ENCODE data around the gene GOLGA6L9.
"Not testable (repeated sequence)": the region's sequence is repeated elsewhere in the genome, so short reads cannot be mapped to it uniquely, and the experiment has no call there.

GOLGA6L9 gene

DNA sequence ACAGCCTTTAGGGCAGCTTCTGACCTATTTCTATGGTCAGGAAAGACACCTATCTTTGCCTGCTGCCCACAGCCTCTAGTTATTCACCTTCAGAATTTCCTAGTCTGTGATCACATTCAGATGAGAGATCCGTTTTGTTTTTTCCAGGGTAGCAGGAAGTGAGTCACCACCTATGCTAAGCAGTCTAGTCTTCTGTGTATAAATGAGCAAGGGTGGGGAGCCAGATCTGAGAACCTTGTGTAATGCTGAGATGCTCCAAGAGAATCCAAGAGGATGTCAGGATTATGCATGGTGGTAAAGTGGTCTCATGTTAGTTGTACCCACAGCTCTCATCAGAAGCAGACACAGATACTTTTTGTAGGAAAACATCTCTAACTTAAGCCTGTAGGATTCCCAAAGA is 8.7 kb upstream of the GOLGA6L9 start:
- DNase-seq (ENCODE audit: extremely low read depth, low read depth), result not testable (repeated sequence)

DNA sequence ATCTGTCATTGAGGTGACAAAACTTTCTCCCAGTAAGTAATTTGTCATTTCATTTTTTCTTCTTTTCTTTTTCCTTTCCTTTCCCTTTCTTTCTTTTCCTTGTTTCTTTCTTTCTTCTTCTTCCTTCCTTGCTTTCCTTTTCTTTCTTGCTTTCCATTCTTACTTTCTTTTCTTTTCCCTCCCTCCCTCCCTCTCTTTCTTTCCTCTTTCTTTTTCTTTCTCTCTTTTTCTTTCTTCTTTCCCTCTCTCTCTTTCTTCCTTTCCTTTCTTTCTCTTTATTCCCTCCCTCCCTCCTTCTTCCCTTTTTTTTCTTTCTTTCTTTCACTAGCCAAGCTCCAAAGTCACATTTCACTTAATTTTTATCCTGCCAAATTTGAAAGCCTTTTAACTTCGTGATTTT is 2.5 kb upstream of the GOLGA6L9 start:
- DNase-seq (ENCODE audit: extremely low read depth, low read depth), result not testable (repeated sequence)

DNA sequence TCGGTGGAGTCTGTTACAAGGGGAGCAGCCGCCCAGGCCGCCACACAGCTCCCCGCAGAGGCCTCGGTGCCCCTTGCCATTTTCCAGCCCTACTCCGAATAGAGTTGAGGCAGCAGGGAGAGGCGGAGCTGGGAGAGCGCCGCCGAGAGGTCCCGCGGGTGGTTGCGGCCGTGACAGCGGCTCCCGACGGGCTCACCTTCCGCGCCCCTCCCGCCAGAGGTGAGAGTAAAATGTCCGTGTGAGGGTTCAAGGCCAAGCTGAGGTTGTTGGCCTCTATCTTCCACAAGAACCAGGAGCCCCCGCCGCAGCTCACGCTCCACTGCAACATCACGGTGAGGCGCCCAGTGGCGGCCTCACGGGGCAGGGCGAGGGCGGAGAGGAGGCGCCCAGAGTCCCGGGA is 15.8 kb downstream of the GOLGA6L9 start:
- TF ChIP-seq, protein P1, sequence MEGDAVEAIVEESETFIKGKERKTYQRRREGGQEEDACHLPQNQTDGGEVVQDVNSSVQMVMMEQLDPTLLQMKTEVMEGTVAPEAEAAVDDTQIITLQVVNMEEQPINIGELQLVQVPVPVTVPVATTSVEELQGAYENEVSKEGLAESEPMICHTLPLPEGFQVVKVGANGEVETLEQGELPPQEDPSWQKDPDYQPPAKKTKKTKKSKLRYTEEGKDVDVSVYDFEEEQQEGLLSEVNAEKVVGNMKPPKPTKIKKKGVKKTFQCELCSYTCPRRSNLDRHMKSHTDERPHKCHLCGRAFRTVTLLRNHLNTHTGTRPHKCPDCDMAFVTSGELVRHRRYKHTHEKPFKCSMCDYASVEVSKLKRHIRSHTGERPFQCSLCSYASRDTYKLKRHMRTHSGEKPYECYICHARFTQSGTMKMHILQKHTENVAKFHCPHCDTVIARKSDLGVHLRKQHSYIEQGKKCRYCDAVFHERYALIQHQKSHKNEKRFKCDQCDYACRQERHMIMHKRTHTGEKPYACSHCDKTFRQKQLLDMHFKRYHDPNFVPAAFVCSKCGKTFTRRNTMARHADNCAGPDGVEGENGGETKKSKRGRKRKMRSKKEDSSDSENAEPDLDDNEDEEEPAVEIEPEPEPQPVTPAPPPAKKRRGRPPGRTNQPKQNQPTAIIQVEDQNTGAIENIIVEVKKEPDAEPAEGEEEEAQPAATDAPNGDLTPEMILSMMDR (IDR thresholded peaks at IDR 0.05; ENCODE audit: low read depth, low read length), result peak; percentile 11; the same call in 1 of the 2 replicates
- not testable (repeated sequence) for DNase-seq (ENCODE audit: extremely low read depth, low read depth)

DNA sequence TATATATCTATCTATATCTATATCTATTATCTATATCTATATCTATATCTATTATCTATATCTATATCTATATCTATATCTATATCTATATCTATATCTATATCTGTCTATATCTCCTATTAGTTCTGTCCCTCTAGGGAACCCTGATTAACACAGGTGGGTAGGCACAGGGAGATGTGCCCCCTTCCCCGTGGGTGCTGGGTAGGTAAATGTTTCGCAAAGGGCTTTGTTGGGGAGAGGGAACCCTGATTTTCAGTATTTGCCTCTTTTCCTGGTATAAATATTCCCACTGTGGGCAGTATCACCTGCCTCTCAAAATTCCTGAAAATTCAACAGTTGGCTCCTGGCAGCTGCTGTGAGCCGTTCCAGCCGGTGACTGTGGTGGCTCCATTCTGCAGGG is 27.7 kb downstream of the GOLGA6L9 start:
- not testable (repeated sequence) for DNase-seq (ENCODE audit: extremely low read depth, low read depth)

DNA sequence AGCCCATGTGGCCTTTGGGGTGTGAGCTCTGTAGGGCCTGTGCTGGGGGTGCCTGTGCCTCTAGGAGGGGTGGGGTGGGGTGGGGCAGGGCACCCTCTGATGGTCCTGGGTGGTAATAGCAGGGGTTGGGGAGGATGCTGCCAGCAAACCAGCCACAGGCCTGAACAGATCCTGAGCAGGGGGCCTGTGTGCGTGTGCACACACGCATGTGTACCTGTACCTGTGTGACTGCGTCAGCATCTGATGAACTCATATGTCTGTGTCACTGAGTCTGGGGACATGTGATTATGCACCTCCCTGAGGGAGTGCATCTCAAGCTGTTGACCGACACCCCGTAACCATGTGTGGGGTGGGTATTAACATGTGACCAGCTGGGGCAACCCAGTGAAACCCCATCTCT is 36.0 kb downstream of the GOLGA6L9 start:
- DNase-seq (ENCODE audit: extremely low read depth, low read depth), result not testable (repeated sequence)

DNA sequence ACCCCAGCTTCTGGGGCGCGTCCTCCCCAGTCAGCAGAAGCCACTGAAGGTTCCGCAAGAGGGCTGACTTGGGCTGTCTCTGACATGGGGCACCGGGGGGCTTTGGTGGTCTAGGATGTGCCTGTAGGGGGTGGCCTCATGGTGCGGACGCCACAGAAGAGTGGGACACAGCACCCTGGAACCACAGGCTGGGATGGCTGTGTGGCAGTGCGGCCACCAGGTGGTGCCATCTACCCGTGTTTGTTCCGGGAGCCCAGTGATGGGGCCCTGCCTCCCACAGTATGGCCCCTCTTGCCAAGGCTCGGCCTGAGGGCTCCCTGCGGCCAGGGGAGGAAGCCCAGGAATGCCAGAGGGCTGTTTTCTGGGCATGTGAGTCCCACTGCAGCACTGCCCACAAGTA is 38.6 kb downstream of the GOLGA6L9 start:
- not testable (repeated sequence) for DNase-seq (ENCODE audit: extremely low read depth, low read depth)

DNA sequence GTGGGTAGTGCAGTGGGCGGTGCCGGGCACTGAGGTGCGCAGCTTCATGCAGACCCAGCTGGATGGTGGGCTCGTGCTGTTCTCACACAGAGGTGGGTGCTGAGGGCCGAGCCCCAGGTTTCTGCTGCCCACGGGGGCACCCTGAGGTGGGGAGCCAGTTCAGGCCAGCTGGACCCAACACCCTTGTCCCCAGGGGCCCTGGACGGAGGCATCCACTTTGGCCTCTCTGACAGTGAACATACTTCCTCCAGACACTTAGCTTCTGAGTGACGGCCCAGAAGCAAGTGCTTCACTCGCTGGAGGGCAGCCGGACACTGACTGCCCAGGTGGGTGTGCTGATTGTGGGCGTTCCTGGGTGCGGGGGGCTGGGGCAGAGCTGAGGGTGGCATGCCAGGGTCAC is 39.8 kb downstream of the GOLGA6L9 start:
- not testable (repeated sequence) for DNase-seq (ENCODE audit: extremely low read depth, low read depth)

DNA sequence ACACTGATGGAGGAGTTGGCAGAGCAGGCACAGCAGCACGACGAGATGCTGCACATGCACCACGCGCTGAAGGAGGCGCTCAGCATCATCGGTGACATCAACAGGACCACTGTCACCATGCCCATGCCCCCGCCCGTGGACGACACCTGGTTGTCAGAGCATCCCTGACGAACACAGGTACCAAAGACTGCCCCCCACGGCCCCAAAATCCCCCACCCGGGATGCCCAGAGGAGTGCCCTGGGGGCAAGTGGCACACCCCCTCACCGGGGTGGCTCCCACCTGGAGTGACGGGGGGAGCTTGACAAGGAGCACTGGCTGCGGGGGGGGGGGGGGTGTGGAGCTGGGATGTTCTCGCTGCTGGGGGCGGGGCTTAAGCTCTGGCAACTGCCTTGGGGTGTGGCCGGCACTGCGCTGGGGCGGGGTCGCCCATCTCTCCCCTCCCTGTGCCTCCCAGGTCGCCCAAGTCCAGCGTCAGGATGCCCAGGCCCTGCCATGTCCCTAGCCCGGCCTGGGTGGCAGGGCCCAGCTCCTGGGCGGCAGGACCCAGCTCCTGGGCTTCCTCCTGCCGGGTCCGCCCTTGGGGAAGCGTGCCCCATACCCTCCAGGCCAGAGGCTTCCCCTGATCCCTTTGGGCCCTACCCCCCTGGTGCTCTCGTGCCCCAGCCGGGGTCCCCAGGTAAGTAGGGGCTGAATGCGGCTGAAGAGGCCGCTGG is 42.8 kb downstream of the GOLGA6L9 start:
- not testable (repeated sequence) for DNase-seq (ENCODE audit: extremely low read depth, low read depth)

DNA sequence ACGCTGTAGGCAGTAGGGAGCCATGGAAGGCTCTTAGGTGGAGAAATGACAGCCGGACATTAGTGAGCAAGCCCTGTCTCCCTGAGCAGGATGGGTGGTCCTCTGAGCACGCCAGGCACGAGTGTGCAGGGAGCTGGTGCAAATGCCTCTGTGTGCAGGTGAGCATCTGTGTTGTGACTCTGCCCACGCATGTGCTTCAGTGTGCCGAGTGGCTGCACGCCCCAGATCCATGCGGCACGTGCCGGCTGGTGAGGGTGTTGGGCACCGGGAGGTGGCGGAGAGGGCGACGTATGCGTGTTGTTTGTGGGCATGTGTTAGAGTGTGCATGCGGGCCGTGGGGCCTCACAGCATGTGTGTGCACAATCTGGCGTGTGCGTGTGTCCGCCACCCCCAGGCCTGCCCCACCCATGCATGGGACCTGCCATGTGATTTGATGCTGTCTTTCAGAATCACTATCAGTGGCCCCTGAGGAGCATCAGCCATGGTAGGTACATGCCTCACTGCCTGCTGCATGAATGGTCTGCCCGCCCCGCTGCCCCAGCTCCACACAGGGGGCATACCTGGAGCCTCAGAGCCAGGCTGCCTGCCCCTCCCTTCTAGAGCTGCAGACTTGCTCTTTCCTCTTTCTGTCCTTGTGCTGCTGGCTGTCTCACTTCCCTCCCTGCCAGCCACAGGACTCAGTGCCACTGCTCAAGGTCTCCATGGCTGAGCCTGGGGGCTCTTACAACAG is 45.1 kb downstream of the GOLGA6L9 start:
- DNase-seq (ENCODE audit: extremely low read depth, low read depth), result not testable (repeated sequence)

DNA sequence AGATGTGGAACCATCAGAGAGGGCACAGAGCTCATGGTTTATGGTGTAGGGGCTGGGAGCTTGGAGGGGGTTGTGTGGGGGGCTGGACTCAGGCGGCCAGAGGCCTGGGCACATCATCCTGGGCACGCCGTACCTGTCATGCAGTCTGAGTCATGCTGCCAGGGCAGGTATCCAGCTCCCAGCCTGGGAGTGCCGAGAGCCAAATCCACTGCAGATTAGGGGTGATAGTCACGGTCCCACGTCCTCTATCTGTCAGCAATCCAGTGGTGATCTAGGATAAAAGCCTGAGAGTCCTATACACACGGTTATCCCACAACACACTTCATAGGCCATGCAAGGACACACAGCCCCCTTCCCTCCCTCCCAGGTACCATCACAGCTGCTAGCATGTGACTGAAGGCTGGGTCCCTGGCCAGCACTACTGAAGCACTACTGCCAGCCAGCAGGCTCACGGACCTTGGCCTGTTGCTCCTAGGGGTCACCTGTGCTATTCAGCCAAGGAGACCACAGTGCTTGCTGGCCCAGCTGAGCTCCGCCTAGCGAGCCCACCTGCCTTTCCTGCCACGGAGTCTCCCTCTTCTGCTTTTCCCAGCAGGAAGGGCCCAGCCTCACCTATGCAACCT is 45.8 kb downstream of the GOLGA6L9 start:
- DNase-seq (ENCODE audit: extremely low read depth, low read depth), result not testable (repeated sequence)

DNA sequence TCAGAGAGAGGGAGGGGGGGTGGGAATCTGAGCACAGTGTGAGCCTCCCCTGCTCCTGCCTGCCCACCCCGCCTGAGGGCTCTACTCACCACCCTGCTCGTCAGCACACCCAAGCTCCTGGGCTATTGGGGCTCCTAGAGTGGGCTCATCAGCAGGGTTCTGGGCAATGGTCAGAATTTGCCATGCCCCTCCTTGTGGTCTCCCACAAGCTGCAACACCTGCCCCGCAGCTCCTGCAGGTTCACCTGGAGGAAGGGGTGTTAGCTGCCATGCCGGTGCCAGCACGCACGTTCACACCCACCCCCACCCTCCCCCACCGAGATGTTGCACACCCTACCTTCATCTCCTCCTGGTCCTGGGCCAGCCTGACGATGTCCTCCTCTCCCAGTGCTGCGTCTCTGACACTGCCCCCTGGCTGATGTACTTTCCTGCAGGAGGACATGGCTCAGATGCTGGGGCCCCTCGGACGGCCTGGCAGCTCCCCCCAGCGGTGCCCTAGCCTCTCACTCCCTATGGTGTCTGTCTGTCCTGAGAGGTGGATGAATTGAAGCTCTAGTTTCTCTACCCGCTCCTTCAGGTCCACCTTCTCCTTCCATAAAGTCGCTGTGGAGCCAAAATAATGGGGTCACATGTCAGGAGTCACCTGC is 47.2 kb downstream of the GOLGA6L9 start:
- not testable (repeated sequence) for DNase-seq (ENCODE audit: extremely low read depth, low read depth)

DNA sequence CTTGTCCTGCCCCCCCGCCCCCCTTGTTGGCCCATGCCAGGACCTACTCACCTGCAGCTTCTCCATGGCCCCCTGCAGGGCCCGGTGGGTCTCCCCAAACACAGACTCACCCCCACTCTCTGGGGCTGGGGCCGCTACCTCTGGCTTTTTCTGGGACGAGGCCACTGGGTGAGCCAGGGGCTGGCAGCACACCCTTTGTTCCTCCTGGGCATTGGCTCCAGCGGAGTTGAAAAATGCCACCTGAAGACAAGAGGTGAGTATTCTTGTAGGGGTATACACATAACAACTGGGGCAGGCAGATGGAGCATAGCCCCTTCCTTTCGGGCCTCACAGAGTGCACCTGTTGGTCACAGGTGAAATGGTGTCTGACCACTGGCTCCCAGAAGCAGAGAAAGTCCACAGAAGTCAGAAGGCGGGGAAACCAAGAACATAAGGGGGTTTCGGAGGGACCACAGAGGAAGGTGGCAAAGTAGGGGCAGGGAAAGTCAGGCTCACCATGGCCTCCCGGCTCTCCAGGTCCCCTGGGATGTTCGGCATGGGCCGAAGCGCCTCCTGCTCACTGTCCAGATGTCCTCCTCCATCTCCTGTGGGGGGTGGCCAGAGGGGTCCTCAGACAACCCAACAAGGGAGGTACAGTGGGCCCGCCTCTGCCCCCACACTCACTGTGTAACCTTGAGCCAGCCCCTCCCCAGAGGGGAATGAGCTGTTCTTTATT is 47.9 kb downstream of the GOLGA6L9 start:
- not testable (repeated sequence) for DNase-seq (ENCODE audit: extremely low read depth, low read depth)
